Thyroid gland (tissue), 4 donors: Measurements from ENCODE around the gene MTHFS. TPM values are rescaled to one million over a fixed set of nuclear protein-coding genes. Genes with fewer than 3 reads are reported as not detected.

Experiments used
- DNase-seq, 2 donors: peaks; one replicate each; pipeline ENCODE4 v3.0.0-alpha.2; 2019
- H3K27ac ChIP-seq, 3 donors: fragments of 200-600 bp; sonication (generic); 1 replicate in 2 of 3; 2 replicates in 1 of 3; pipeline ENCODE4 v1.5.1; 2016 to 2019; ENCODE audit warnings: mild to moderate bottlenecking in 1 of 3, moderate library complexity in 1 of 3
- H3K27me3 ChIP-seq: fragments of 200-600 bp; sonication (generic); one replicate; pipeline ENCODE4 v1.5.1; 2019
- H3K36me3 ChIP-seq, 2 donors: fragments of 200-600 bp; sonication (generic); one replicate each; pipeline ENCODE4 v1.5.1; 2016 to 2019
- H3K4me1 ChIP-seq, 2 donors: fragments of 200-600 bp; sonication (generic); one replicate each; pipeline ENCODE4 v1.5.1; 2017 to 2019
- H3K4me3 ChIP-seq, 3 donors: fragments of 200-600 bp; sonication (generic); replicated peaks in 1 of 3; 1 replicate in 2 of 3; 2 replicates in 1 of 3; pipeline ENCODE4 v1.5.1; 2016; ENCODE audit warnings: mild to moderate bottlenecking in 1 of 3
- H3K9me3 ChIP-seq: fragments of 200-600 bp; sonication (generic); one replicate; pipeline ENCODE4 v1.5.1; 2017
- POLR2A ChIP-seq, 2 donors: fragments of 450-650 bp; IDR thresholded peaks; one replicate each; pipeline ENCODE4 v1.6.1; 2017; ENCODE audit warnings: antibody characterized with exemption in 2 of 2, mild to moderate bottlenecking in 2 of 2, moderate library complexity in 1 of 2
- WGBS, 2 donors: methylation state at CpG; one replicate each; pipeline ENCODE4 v1.1.5; 2017; 5-methylcytosine and 5-hydroxymethylcytosine counted together
- intact Hi-C: fragments of 100-400 bp; cut with DNase I; formaldehyde crosslinking; loops from one replicate; pipeline ENCODE4 v1.15.1; 2023
- total RNA-seq, 4 donors: library from RNA; depleted of rRNA; stranded (reverse); fragments of >200 nt; gene quantifications; one replicate each; pipeline ENCODE4 v1.2.3, GENCODE V29; 2016
- TF ChIP-seq, protein P1 (sequence below), 6 experiments: fragments of 200-600 bp in 3 of 6; fragments of 450-650 bp in 3 of 6; sonication (generic) in 3 of 6; IDR thresholded peaks; one replicate each; pipeline ENCODE4 v1.5.1; 2016 to 2019; ENCODE audit warnings: antibody characterized with exemption in 6 of 6, mild to moderate bottlenecking in 2 of 6, inconsistent platforms in 1 of 6, moderate library complexity in 1 of 6

MTHFS gene
- total RNA-seq, 4 donors from 2014 or later, result 18.2 to 29.5 (median 23.5) TPM

GRCh38 chr15:79820820-79821219 lies 76.0 kb downstream of the MTHFS start:
- Histone ChIP-seq H3K27me3 (no peaks in the 10 kb centered on the region), H3K4me1 (peaks cover 0 to 4% of the 10 kb centered on the region in 2 donors), H3K4me3 (no peak overlapping the region), H3K9me3 (no peaks in the 10 kb centered on the region), H3K27ac (no peak overlapping the region), H3K36me3 (no peaks in the 10 kb centered on the region)
- DNase-seq, result peak in 1 of 2 donors; percentile 25
- 74 to 83% methylated on average over 2 of the region's 2 CpGs for WGBS, 2 donors
- intact Hi-C loops, result no loop called here
- TF ChIP-seq, protein P1, sequence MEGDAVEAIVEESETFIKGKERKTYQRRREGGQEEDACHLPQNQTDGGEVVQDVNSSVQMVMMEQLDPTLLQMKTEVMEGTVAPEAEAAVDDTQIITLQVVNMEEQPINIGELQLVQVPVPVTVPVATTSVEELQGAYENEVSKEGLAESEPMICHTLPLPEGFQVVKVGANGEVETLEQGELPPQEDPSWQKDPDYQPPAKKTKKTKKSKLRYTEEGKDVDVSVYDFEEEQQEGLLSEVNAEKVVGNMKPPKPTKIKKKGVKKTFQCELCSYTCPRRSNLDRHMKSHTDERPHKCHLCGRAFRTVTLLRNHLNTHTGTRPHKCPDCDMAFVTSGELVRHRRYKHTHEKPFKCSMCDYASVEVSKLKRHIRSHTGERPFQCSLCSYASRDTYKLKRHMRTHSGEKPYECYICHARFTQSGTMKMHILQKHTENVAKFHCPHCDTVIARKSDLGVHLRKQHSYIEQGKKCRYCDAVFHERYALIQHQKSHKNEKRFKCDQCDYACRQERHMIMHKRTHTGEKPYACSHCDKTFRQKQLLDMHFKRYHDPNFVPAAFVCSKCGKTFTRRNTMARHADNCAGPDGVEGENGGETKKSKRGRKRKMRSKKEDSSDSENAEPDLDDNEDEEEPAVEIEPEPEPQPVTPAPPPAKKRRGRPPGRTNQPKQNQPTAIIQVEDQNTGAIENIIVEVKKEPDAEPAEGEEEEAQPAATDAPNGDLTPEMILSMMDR (IDR thresholded peaks at IDR 0.05), result no peak
- TF ChIP-seq POLR2A (IDR thresholded peaks at IDR 0.05), result no peak

GRCh38 chr15:79820176-79820575 lies 76.6 kb downstream of the MTHFS start:
- no peak overlapping the region for H3K27ac ChIP-seq
- DNase-seq, result no peak
- intact Hi-C loops, result no loop called here
- H3K9me3 ChIP-seq, result no peaks in the 10 kb centered on the region
- no peaks in the 10 kb centered on the region for H3K27me3 ChIP-seq
- H3K4me3 ChIP-seq, result no peak overlapping the region
- no peaks in the 10 kb centered on the region for H3K36me3 ChIP-seq
- peaks cover 0 to 4% of the 10 kb centered on the region in 2 donors for H3K4me1 ChIP-seq
- no peak for TF ChIP-seq POLR2A (IDR thresholded peaks at IDR 0.05)
- TF ChIP-seq, protein P1 (IDR thresholded peaks at IDR 0.05), result no peak

GRCh38 chr15:79816571-79816970 lies 80.2 kb downstream of the MTHFS start:
- no peak for DNase-seq
- Histone ChIP-seq H3K36me3 (no peaks in the 10 kb centered on the region), H3K9me3 (no peaks in the 10 kb centered on the region), H3K4me3 (no peak overlapping the region), H3K27me3 (no peaks in the 10 kb centered on the region), H3K4me1 (peaks cover 14 to 16% of the 10 kb centered on the region in 2 donors), H3K27ac (no peak overlapping the region)
- intact Hi-C loops, result no loop called here
- 80 to 86% methylated on average over 5 to 6 of the region's 6 CpGs for WGBS, 2 donors
- TF ChIP-seq POLR2A (IDR thresholded peaks at IDR 0.05), result no peak
- TF ChIP-seq, protein P1 (IDR thresholded peaks at IDR 0.05), result no peak

GRCh38 chr15:79815468-79815867 lies 81.3 kb downstream of the MTHFS start:
- H3K27me3 ChIP-seq, result no peaks in the 10 kb centered on the region
- no peak overlapping the region for H3K27ac ChIP-seq
- H3K4me1 ChIP-seq, result peaks cover 18 to 20% of the 10 kb centered on the region in 2 donors
- TF ChIP-seq, protein P1 (IDR thresholded peaks at IDR 0.05), result no peak
- TF ChIP-seq POLR2A (IDR thresholded peaks at IDR 0.05), result no peak
- H3K9me3 ChIP-seq, result no peaks in the 10 kb centered on the region
- H3K36me3 ChIP-seq, result no peaks in the 10 kb centered on the region
- no peak for DNase-seq
- H3K4me3 ChIP-seq, result no peak overlapping the region
- 76 to 95% methylated on average over 4 to 5 of the region's 5 CpGs for WGBS, 2 donors
- intact Hi-C loops, result no loop called here

DNA sequence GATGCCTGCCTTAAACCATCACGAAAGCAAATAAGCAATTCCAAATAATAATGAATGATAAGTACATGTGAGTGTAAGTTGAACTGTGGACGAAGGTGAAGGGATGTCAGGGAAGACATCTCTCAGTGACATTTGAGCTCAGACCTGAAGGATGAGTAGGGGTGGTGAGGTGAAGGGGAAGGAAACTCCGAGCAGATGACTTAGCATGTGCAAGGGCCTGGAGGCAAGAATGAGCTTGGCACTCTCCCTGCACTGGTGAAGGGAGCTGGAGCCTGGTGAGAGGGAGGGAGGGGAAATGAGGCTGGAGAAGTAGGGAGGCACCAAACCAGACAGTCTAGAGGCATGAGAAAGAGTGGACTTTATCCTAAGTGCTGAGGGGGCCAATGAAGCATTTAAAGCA lies 84.3 kb downstream of the MTHFS start:
- H3K27me3 ChIP-seq, result no peaks in the 10 kb centered on the region
- no peak overlapping the region for H3K27ac ChIP-seq
- no peak for DNase-seq
- 68 to 79% methylated on average over 3 of the region's 3 CpGs for WGBS, 2 donors
- H3K4me3 ChIP-seq, result no peak overlapping the region
- H3K4me1 ChIP-seq, result peaks cover 18 to 20% of the 10 kb centered on the region in 2 donors
- H3K9me3 ChIP-seq, result no peaks in the 10 kb centered on the region
- no peaks in the 10 kb centered on the region for H3K36me3 ChIP-seq
- TF ChIP-seq, protein P1 (IDR thresholded peaks at IDR 0.05), result no peak
- intact Hi-C loops, result no loop called here
